GM12878 (cell line): ENCODE measurements around the gene RNF25. TPM values are rescaled to one million over a fixed set of nuclear protein-coding genes. Genes with fewer than 3 reads are reported as not detected.
A peak's percentile ranks its signal among the peaks of the same experiment; 100 is the strongest.

ENCODE experiments used
- CBX3 ChIP-seq: fragments of 200-600 bp; sonication (generic); IDR thresholded peaks from 2 replicates; pipeline ENCODE4 v1.6.1; 2016; ENCODE audit warnings: low read depth, borderline replicate concordance
- LARP7 ChIP-seq: fragments of 450-650 bp; IDR thresholded peaks from 2 replicates; pipeline ENCODE4 v1.6.1; 2017; ENCODE audit warnings: mild to moderate bottlenecking
- MXI1 ChIP-seq: fragments of 150-350 bp; IDR thresholded peaks from 2 replicates; pipeline ENCODE4 v1.6.1; 2011; ENCODE audit warnings: low read depth, mild to moderate bottlenecking, inconsistent platforms, low read length, improper control_type of control experiment
- MYB ChIP-seq: fragments of 150-350 bp; IDR thresholded peaks from 2 replicates; pipeline ENCODE4 v1.6.1; 2014; ENCODE audit warnings: mild to moderate bottlenecking, low read depth, low read length, borderline replicate concordance
- NKRF ChIP-seq: fragments of 450-650 bp; conservative IDR thresholded peaks from 2 replicates; pipeline ENCODE4 v1.6.1; 2017; ENCODE audit warnings: mild to moderate bottlenecking, moderate library complexity
- RAD21 ChIP-seq: IDR thresholded peaks from 2 replicates; pipeline ENCODE4 v1.6.1; 2011; ENCODE audit warnings: mild to moderate bottlenecking, low read depth, low read length, moderate library complexity; ENCODE audit not compliant: insufficient read depth
- RAD51 ChIP-seq: fragments of 450-650 bp; IDR thresholded peaks from 2 replicates; pipeline ENCODE4 v1.6.1; 2016; ENCODE audit warnings: moderate library complexity, mild to moderate bottlenecking, inconsistent platforms
- RCOR1 ChIP-seq: conservative IDR thresholded peaks from 2 replicates; pipeline ENCODE4 v1.6.1; 2012; ENCODE audit warnings: low read depth, low read length, improper control_type of control experiment
- SMARCA5 ChIP-seq: fragments of 450-650 bp; IDR thresholded peaks from 2 replicates; pipeline ENCODE4 v1.6.1; 2017; ENCODE audit warnings: mild to moderate bottlenecking
- SMC3 ChIP-seq: IDR thresholded peaks from 2 replicates; pipeline ENCODE4 v1.6.1; 2011; ENCODE audit warnings: low read length, improper control_type of control experiment, borderline replicate concordance
- SRF ChIP-seq, 2 experiments: IDR thresholded peaks; 2 replicates each; pipeline ENCODE4 v1.6.1; 2011; ENCODE audit warnings: low read depth in 2 of 2, low read length in 2 of 2, mild to moderate bottlenecking in 1 of 2, moderate library complexity in 1 of 2
- WRNIP1 ChIP-seq: IDR thresholded peaks from 2 replicates; pipeline ENCODE4 v1.6.1; 2011; ENCODE audit warnings: low read depth, low read length, improper control_type of control experiment, borderline replicate concordance
- ZNF207 ChIP-seq: fragments of 450-650 bp; IDR thresholded peaks from 2 replicates; pipeline ENCODE4 v1.6.1; 2014; ENCODE audit warnings: antibody characterized with exemption, mild to moderate bottlenecking, borderline replicate concordance
- ZZZ3 ChIP-seq: IDR thresholded peaks from 2 replicates; pipeline ENCODE4 v1.6.1; 2011; ENCODE audit warnings: low read depth; ENCODE audit not compliant: control insufficient read depth, insufficient read length
- polyA plus RNA-seq, 11 experiments: library from polyadenylated mRNA; depleted of rRNA in 4 of 11; unstranded in 6 of 11; stranded (reverse) in 5 of 11; fragments of >200 nt; fragmentation: Nextera tagmentation in 4 of 11; fragmentation: Illumina TruSeq in 1 of 11; extraction: Ambion mirVana in 4 of 11; extraction: Trizol in 1 of 11; gene quantifications; 1 replicate in 1 of 11; 2 replicates in 10 of 11; pipeline versions ENCODE4 v1.2.1 to v1.2.3, GENCODE V29; 2011 to 2016; ENCODE audit warnings: inconsistent platforms in 2 of 11, missing spikeins in 2 of 11, low read depth in 1 of 11
- total RNA-seq, 4 experiments: library from RNA; depleted of rRNA in 3 of 4; stranded (reverse); fragments of >200 nt in 3 of 4; fragmentation: Illumina TruSeq in 1 of 4; extraction: Trizol in 1 of 4; gene quantifications; 2 replicates each; pipeline versions ENCODE4 v1.2.1 to v1.2.3, GENCODE V29; 2013 to 2021

RNF25 gene
- total and polyA plus RNA-seq, 10 of the 15 experiments (the other 5 are each of a cell fraction or from before 2014, with no cell fraction given), result 1.3 to 70.4 (median 28.4) TPM

GRCh38 chr2:218658671-218659257 is 13.0 kb downstream of the RNF25 start (continued):
- no peak for TF ChIP-seq MYB
- TF ChIP-seq RAD51, result no peak
- TF ChIP-seq LARP7, result peak; percentile 66; the same call in 1 of the 2 replicates
- TF ChIP-seq CBX3, result no peak
- peak in 1 of 2 experiments; percentile 54; a peak in 1 of 4 replicates for TF ChIP-seq SRF (IDR thresholded peaks at IDR 0.05; ENCODE audit: low read depth in 2 of 2, low read length in 2 of 2)
- peak; percentile 50; the same call in 1 of the 2 replicates for TF ChIP-seq MXI1
- 0 out of 2 replicates have a peak, but pooled peaks have one; percentile 56 for TF ChIP-seq SMARCA5
- TF ChIP-seq SMC3, result peak; percentile 56; the same call in 1 of the 2 replicates
- TF ChIP-seq WRNIP1, result no peak
- TF ChIP-seq ZNF207, result no peak
- no peak for TF ChIP-seq RCOR1
- TF ChIP-seq ZZZ3, result no peak
- peak; percentile 65 for TF ChIP-seq RAD21
- peak; percentile 44 for TF ChIP-seq NKRF
